AG10803 (cell line): ENCODE results near the gene BAK1.

Source experiments
- DNase-seq: peaks from one replicate; pipeline ENCODE4 v3.0.0; 2010; ENCODE audit warnings: low read depth
- H3K4me3 ChIP-seq: 2 replicates; pipeline ENCODE4 v1.5.1; 2011; ENCODE audit warnings: mild to moderate bottlenecking, low read length, control low read depth
- TF ChIP-seq, protein P1 (sequence below): conservative IDR thresholded peaks from 2 replicates; pipeline ENCODE4 v1.5.1; 2011; ENCODE audit warnings: mild to moderate bottlenecking, low read length, control low read depth, inconsistent platforms

BAK1 gene

DNA sequence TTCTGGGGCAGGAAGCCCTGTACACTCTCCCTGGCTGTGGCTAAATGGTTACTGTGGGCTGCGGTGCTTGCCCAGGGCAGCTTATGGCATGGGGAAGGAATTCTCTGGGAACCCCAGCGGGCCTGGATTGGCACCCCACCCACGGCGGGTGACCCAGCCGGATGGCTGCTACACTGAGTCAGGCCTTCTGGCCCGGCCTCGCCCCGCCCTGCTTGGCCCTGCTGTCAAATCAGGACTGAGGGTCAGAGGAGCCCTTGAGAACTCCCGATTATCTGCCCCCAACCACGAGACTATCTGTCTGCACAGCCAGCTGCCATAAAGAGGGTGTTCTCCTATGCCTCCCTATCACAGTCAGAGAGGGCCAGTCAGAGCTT, 33.7 kb upstream of the BAK1 start:
- DNase-seq: peak; percentile 93
- no peak overlapping the region for H3K4me3 ChIP-seq
- TF ChIP-seq, protein P1, sequence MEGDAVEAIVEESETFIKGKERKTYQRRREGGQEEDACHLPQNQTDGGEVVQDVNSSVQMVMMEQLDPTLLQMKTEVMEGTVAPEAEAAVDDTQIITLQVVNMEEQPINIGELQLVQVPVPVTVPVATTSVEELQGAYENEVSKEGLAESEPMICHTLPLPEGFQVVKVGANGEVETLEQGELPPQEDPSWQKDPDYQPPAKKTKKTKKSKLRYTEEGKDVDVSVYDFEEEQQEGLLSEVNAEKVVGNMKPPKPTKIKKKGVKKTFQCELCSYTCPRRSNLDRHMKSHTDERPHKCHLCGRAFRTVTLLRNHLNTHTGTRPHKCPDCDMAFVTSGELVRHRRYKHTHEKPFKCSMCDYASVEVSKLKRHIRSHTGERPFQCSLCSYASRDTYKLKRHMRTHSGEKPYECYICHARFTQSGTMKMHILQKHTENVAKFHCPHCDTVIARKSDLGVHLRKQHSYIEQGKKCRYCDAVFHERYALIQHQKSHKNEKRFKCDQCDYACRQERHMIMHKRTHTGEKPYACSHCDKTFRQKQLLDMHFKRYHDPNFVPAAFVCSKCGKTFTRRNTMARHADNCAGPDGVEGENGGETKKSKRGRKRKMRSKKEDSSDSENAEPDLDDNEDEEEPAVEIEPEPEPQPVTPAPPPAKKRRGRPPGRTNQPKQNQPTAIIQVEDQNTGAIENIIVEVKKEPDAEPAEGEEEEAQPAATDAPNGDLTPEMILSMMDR: no peak

- no peak overlapping the region for H3K4me3 ChIP-seq
- DNase-seq: peak; percentile 90
- TF ChIP-seq, protein P1: no peak
Observed at GRCh38 chr6:33613146-33613794, 33.2 kb upstream of the BAK1 start.

GRCh38 chr6:33610779-33611732, 31.0 kb upstream of the BAK1 start:
- TF ChIP-seq, protein P1: no peak
- H3K4me3 ChIP-seq: no peak overlapping the region
- no peak for DNase-seq

DNA sequence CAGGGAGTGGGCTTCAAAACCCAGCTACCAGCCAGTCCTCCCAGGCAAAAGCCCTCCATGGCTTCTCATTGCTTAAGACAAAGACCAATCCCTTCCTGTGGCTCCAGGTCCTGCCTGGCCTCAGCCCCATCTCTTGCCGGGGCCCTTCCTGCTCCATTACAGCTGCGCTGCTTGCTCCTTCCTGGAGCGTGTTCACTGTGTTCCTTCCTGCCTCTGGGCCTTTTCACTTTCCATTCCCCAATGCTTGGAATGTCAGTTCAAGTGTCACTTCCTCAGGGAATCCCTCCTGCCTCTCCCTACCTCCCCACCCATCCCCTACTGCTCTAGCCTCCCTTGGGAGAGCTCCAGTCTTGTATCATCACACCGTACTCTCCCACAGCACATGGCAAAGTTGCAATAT, 30.0 kb upstream of the BAK1 start:
- TF ChIP-seq, protein P1: no peak
- H3K4me3 ChIP-seq: no peak overlapping the region
- DNase-seq: no peak

DNA sequence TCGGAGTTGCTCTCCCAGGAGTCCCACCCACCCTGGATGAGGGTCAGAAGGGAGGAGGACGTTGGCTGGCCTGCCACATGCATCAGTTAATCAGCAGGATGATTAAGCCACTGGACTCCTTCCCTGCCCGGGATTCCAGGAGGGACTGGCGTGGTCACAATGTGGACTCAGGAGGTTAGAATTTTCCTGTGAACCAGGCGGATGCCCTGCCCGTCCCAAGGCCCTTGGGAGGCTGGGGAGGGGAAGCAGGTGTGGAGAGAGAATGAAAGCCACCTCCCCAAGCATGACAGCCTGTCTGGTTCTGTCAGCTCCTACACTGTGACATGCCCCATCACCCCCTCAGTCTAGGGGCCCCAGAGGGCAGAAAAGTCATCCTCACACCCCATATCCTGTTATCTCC, 29.5 kb upstream of the BAK1 start:
- DNase-seq: peak; percentile 83
- no peak overlapping the region for H3K4me3 ChIP-seq
- TF ChIP-seq, protein P1: no peak

- no peak for DNase-seq
- H3K4me3 ChIP-seq: no peak overlapping the region
Observed at GRCh38 chr6:33609019-33609418, 28.9 kb upstream of the BAK1 start.

More at GRCh38 chr6:33609019-33609418, 28.9 kb upstream of the BAK1 start:
- TF ChIP-seq, protein P1: no peak
